Heart right ventricle (tissue), 16 donors: ENCODE results near the gene F13A1. TPM values are rescaled to one million over a fixed set of nuclear protein-coding genes. Genes with fewer than 3 reads are reported as not detected.

ENCODE experiments used
- ATAC-seq, 8 donors: fragments of 200-7000 bp; cut with Tn5 transposase; one replicate each; pipeline ENCODE4 v1.9.1; 2020; ENCODE audit warnings: mild to moderate bottlenecking in 8 of 8, moderate library complexity in 8 of 8, moderate number of reproducible peaks in 1 of 8
- DNase-seq, 2 donors: peaks; one replicate each; pipeline ENCODE4 v3.0.0-alpha.2; 2020
- H3K27ac ChIP-seq, 10 donors: fragments of 200-600 bp; sonication (generic) in 2 of 10; one replicate each; pipeline versions ENCODE4 v1.5.0 to v1.8.0; 2020 to 2022; ENCODE audit warnings: mild to moderate bottlenecking in 3 of 10
- H3K27me3 ChIP-seq, 7 donors: fragments of 200-600 bp; one replicate each; pipeline ENCODE4 v1.8.0; 2021 to 2022; ENCODE audit warnings: mild to moderate bottlenecking in 2 of 7
- H3K36me3 ChIP-seq, 9 donors: fragments of 200-600 bp; sonication (generic) in 1 of 9; one replicate each; pipeline versions ENCODE4 v1.5.0 to v1.8.0; 2020 to 2022; ENCODE audit warnings: mild to moderate bottlenecking in 2 of 9
- H3K4me1 ChIP-seq, 9 donors: fragments of 200-600 bp; sonication (generic) in 1 of 9; one replicate each; pipeline versions ENCODE4 v1.5.0 to v1.8.0; 2020 to 2022; ENCODE audit warnings: mild to moderate bottlenecking in 4 of 9
- H3K4me3 ChIP-seq, 10 donors: fragments of 200-600 bp; sonication (generic) in 2 of 10; one replicate each; pipeline versions ENCODE4 v1.5.0 to v1.8.0; 2020 to 2022; ENCODE audit warnings: mild to moderate bottlenecking in 7 of 10, moderate library complexity in 2 of 10
- H3K9me3 ChIP-seq, 11 donors: fragments of 200-600 bp in 10 of 11; sonication (generic) in 2 of 11; one replicate each; pipeline versions ENCODE4 v1.5.0 to v1.8.0; 2013 to 2022; ENCODE audit warnings: mild to moderate bottlenecking in 2 of 11, control low read depth in 1 of 11, moderate library complexity in 1 of 11
- CTCF ChIP-seq, 9 donors: fragments of 200-600 bp; sonication (generic) in 2 of 9; IDR thresholded peaks; one replicate each; pipeline versions ENCODE4 v1.5.0 to v1.8.0; 2021 to 2022; ENCODE audit warnings: antibody characterized with exemption in 9 of 9, mild to moderate bottlenecking in 5 of 9, moderate library complexity in 1 of 9
- WGBS, 2 donors: extraction: QIAGEN DNeasy Blood & Tissue Kit; methylation state at CpG; one replicate each; pipeline ENCODE4 v1.1.7; 2013; ENCODE audit warnings: inconsistent platforms in 1 of 2; 5-methylcytosine and 5-hydroxymethylcytosine counted together
- intact Hi-C, 10 donors: fragments of 100-400 bp; cut with DNase I; formaldehyde crosslinking; loops; one replicate each; pipeline versions ENCODE4 v1.11.1 to v1.14.2; 2022
- polyA plus RNA-seq, 2 donors: library from polyadenylated mRNA; stranded (reverse); fragments of 200-250 nt; gene quantifications; one replicate each; pipeline ENCODE4 v1.2.3, GENCODE V29; 2013
- total RNA-seq, 10 donors: library from RNA; stranded (reverse); fragmentation: NEBNext Ultra II Directional in 3 of 10; extraction: Animal tissue kit (Norgen Biotek cat#: 25700) in 3 of 10; gene quantifications; one replicate each; pipeline versions ENCODE4 v1.2.1 to v1.2.4, GENCODE V29; 2021 to 2023
- donor health status: Arrhythmogenic right ventricular cardiomyopathy.
- donor health status: ischemic (EF 13 %, LVEDD 7.1; RV severe dilation, severe dysfunction).
- donor health status: healthy with polysubstance abuse.
- donor health status: DM: no; HTN: yes; CAD: no.
- donor health status: DM: no; HTN: no; CAD: no.
- donor health status: ischemic (EF 25% LVEDD 6.9; RV normal size, moderate dysfunction).
- donor health status: ischemic (EF 25% LVEDD 5.7; RV mildly dilated, moderate dysfunction).
- donor health status: healthy.
- donor health status: DM: yes; HTN: yes; CAD: no.
- donor health status: Ischemic cardiomyopathy.
- donor health status: ischemic (EF 35%, LVEDD 5.7; RV mildly dilated, moderate dysfunction).
- donor health status: nonischemic (EF 11% LVEDD 7.7; RV severe dilation, severe dysfunction).
- donor health status: DM: yes; HTN: yes; CAD: no.
- donor health status: PGD.
- donor health status: ischemic (EF 29% LVEDD 5.4; RV normal size, mild dysfunction).
- donor health status: nonischemic (EF 23%, LVEDD 6.1; RV moderate dilation, normal function).

The F13A1 gene
- total and polyA plus RNA-seq, 12 donors = 8.4 to 265 (median 22.8) TPM

GRCh38 chr6:6199678-6200077 is 120.8 kb downstream of the F13A1 start:
- Histone ChIP-seq H3K27ac (no peak overlapping the region), H3K9me3 (no peaks in the 10 kb centered on the region)
- 83 to 92% methylated on average over 3 of the region's 3 CpGs for WGBS, 2 donors

GRCh38 chr6:6196762-6197161 is 123.7 kb downstream of the F13A1 start:
- no peak for ATAC-seq
- no peak for TF ChIP-seq CTCF (IDR thresholded peaks at IDR 0.05)
- intact Hi-C loops = no loop called here
- Histone ChIP-seq H3K4me3 (no peak overlapping the region), H3K36me3 (peaks cover 0 to 50% (median 0%) of the 10 kb centered on the region in 9 donors), H3K9me3 (no peaks in the 10 kb centered on the region), H3K27me3 (peaks cover 0 to 13% (median 0%) of the 10 kb centered on the region in 7 donors), H3K27ac (no peak overlapping the region), H3K4me1 (no peaks in the 10 kb centered on the region)
- no peak for DNase-seq
- WGBS, 2 donors = 48 to 56% methylated on average over 3 of the region's 3 CpGs

More at GRCh38 chr6:6199678-6200077, 120.8 kb downstream of the F13A1 start:
- ATAC-seq (no peak), DNase-seq (no peak)
- Histone ChIP-seq H3K4me3 (no peak overlapping the region), H3K36me3 (peaks cover 0 to 37% (median 0%) of the 10 kb centered on the region in 9 donors), H3K27me3 (peaks cover 0 to 6% (median 0%) of the 10 kb centered on the region in 7 donors), H3K4me1 (no peaks in the 10 kb centered on the region)
- intact Hi-C loops = loop anchor here in 1 of 10 donors (5.0 kb wide), 1 partner anchor 163 kb away; no protein-coding TSS in a partner anchor
- TF ChIP-seq CTCF (IDR thresholded peaks at IDR 0.05) = no peak

GRCh38 chr6:6195080-6195479 is 125.4 kb downstream of the F13A1 start:
- no peaks in the 10 kb centered on the region for H3K9me3 ChIP-seq
- H3K27ac ChIP-seq = no peak overlapping the region
- 84 to 86% methylated on average over 1 of the region's 1 CpG for WGBS, 2 donors
- no peak for ATAC-seq
- no peak for DNase-seq
- H3K27me3 ChIP-seq = peaks cover 0 to 13% (median 0%) of the 10 kb centered on the region in 7 donors
- no peak for TF ChIP-seq CTCF (IDR thresholded peaks at IDR 0.05)
- H3K4me1 ChIP-seq = no peaks in the 10 kb centered on the region
- peaks cover 0 to 43% (median 0%) of the 10 kb centered on the region in 9 donors for H3K36me3 ChIP-seq
- no peak overlapping the region for H3K4me3 ChIP-seq
- intact Hi-C loops = no loop called here

- H3K36me3 ChIP-seq = peaks cover 0 to 43% (median 0%) of the 10 kb centered on the region in 9 donors
- no peaks in the 10 kb centered on the region for H3K9me3 ChIP-seq
- intact Hi-C loops = no loop called here
- DNase-seq (no peak), ATAC-seq (no peak)
- 78 to 80% methylated on average over 7 of the region's 7 CpGs for WGBS, 2 donors
- peaks cover 0 to 13% (median 0%) of the 10 kb centered on the region in 7 donors for H3K27me3 ChIP-seq
- no peaks in the 10 kb centered on the region for H3K4me1 ChIP-seq
- TF ChIP-seq CTCF (IDR thresholded peaks at IDR 0.05) = no peak
- H3K4me3 ChIP-seq = no peak overlapping the region
- H3K27ac ChIP-seq = no peak overlapping the region
Measured at GRCh38 chr6:6193221-6193745, 127.2 kb downstream of the F13A1 start.
